Rectal smooth muscle tissue (tissue), 1 donor: ENCODE results near the gene KRTAP26-1.

ENCODE experiments used
- H3K27ac ChIP-seq: one replicate; pipeline ENCODE4 v1.7.0; 2013; ENCODE audit warnings: low read depth, low read length, inconsistent platforms
- H3K27me3 ChIP-seq: one replicate; pipeline ENCODE4 v1.7.0; 2013; ENCODE audit warnings: low read length; ENCODE audit not compliant: control insufficient read depth, insufficient read depth
- H3K36me3 ChIP-seq: one replicate; pipeline ENCODE4 v1.7.0; 2013; ENCODE audit warnings: low read length; ENCODE audit not compliant: control insufficient read depth, insufficient read depth
- H3K4me1 ChIP-seq: one replicate; pipeline ENCODE4 v1.7.0; 2013; ENCODE audit warnings: low read length; ENCODE audit not compliant: control insufficient read depth, insufficient read depth
- H3K4me3 ChIP-seq: one replicate; pipeline ENCODE4 v1.7.0; 2013; ENCODE audit warnings: low read length
- H3K9ac ChIP-seq: one replicate; pipeline ENCODE4 v1.7.0; 2013; ENCODE audit warnings: low read length

KRTAP26-1 gene

DNA sequence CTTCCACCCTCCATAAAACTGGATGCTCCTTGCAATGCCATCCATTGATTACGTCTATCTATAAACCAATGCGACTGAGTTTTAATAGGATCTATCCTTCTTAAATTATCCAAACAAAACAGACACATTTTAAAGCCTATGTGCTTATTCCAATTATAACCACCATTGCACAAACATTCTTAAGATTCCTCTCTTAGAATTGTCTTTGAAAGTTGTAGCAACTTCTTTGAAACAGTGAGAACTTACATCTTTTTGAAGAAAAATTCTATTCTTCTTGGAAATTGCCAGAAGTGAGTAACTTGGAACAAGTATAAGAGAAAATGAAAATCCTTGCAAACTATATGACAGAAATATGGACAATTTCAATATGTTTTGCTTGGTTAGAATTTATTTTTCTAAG, at the start of gene KRTAP26-1:
Gene KRTAP26-1, minus strand, starts transcription at position 101 of the 400 bp plus-strand sequence. CDS start 280 bp downstream, outside the sequence.
- no peaks in the 10 kb centered on the region for H3K36me3 ChIP-seq
- no peaks in the 10 kb centered on the region for H3K4me1 ChIP-seq
- H3K27me3 ChIP-seq = no peaks in the 10 kb centered on the region
- H3K9ac ChIP-seq = no peak within 1 kb of the TSS
- no peak within 1 kb of the TSS for H3K27ac ChIP-seq
- no peak within 1 kb of the TSS for H3K4me3 ChIP-seq

DNA sequence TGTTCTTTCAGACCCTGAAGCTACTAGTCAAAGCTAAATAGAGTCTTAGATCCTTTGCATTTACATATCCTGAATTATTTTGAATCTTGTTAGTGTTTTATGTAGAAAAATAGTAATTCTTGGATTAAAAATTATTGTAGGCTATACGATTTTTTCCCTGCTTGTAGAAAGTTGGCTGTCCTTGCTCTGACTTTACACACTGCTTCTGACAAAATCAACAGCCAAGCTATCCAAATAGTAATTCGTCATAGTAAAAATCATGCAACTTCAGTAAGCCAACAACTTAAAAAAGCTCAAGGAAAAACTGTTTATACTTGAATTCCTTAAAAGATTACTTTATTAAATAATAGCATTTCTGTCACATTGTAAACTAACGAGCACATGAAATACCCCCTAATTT, 35.8 kb upstream of the KRTAP26-1 start:
- H3K9ac ChIP-seq = no peak overlapping the region
- no peaks in the 10 kb centered on the region for H3K27me3 ChIP-seq

GRCh38 chr21:30354308-30355005, 34.3 kb upstream of the KRTAP26-1 start:
- Histone ChIP-seq H3K4me3 (no peak overlapping the region), H3K27ac (no peak overlapping the region), H3K4me1 (no peaks in the 10 kb centered on the region), H3K9ac (no peak overlapping the region), H3K36me3 (no peaks in the 10 kb centered on the region), H3K27me3 (no peaks in the 10 kb centered on the region)

More for the DNA sequence above, 35.8 kb upstream of the KRTAP26-1 start:
- Histone ChIP-seq H3K4me3 (no peak overlapping the region), H3K36me3 (no peaks in the 10 kb centered on the region), H3K27ac (no peak overlapping the region), H3K4me1 (no peaks in the 10 kb centered on the region)

GRCh38 chr21:30351534-30351933, 31.4 kb upstream of the KRTAP26-1 start:
- Histone ChIP-seq H3K4me1 (no peaks in the 10 kb centered on the region), H3K27ac (no peak overlapping the region), H3K4me3 (no peak overlapping the region), H3K9ac (no peak overlapping the region), H3K27me3 (no peaks in the 10 kb centered on the region), H3K36me3 (no peaks in the 10 kb centered on the region)

GRCh38 chr21:30349572-30349971, 29.5 kb upstream of the KRTAP26-1 start:
- no peaks in the 10 kb centered on the region for H3K27me3 ChIP-seq
- no peak overlapping the region for H3K27ac ChIP-seq
- no peaks in the 10 kb centered on the region for H3K36me3 ChIP-seq
- no peak overlapping the region for H3K4me3 ChIP-seq
- H3K4me1 ChIP-seq = no peaks in the 10 kb centered on the region
- H3K9ac ChIP-seq = no peak overlapping the region

DNA sequence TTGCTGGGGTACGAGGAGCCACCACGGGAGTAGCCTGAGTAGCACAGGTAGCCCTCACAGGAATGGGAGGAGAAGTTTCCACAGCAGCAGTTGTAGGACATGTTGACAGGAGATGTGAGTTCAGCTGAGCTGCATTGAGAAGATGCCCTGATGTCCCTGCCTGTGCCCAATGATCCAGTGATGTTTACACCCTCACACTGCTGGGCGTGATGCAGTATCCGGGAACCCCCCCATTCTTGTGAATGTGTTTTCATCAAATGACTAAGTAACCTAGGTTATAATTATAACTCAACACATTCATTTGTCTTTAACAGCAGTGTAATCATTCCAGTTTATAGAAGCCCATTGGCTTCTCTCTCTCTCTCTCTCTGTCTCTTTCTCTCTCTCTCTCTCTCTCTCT, 28.4 kb upstream of the KRTAP26-1 start, which contains the start of gene KRTAP23-1:
Gene KRTAP23-1, minus strand, starts transcription at position 101 of the 400 bp plus-strand sequence. Its CDS starts 0 bp downstream, at position 101.
- Histone ChIP-seq H3K4me3 (no peak within 1 kb of the TSS), H3K36me3 (no peaks in the 10 kb centered on the region), H3K4me1 (no peaks in the 10 kb centered on the region), H3K27me3 (no peaks in the 10 kb centered on the region), H3K27ac (no peak within 1 kb of the TSS), H3K9ac (no peak within 1 kb of the TSS)

- Histone ChIP-seq H3K9ac (no peak overlapping the region), H3K36me3 (no peaks in the 10 kb centered on the region), H3K4me3 (no peak overlapping the region), H3K27me3 (no peaks in the 10 kb centered on the region), H3K4me1 (no peaks in the 10 kb centered on the region), H3K27ac (no peak overlapping the region)
Measured at GRCh38 chr21:30345014-30345413, 24.9 kb upstream of the KRTAP26-1 start.

DNA sequence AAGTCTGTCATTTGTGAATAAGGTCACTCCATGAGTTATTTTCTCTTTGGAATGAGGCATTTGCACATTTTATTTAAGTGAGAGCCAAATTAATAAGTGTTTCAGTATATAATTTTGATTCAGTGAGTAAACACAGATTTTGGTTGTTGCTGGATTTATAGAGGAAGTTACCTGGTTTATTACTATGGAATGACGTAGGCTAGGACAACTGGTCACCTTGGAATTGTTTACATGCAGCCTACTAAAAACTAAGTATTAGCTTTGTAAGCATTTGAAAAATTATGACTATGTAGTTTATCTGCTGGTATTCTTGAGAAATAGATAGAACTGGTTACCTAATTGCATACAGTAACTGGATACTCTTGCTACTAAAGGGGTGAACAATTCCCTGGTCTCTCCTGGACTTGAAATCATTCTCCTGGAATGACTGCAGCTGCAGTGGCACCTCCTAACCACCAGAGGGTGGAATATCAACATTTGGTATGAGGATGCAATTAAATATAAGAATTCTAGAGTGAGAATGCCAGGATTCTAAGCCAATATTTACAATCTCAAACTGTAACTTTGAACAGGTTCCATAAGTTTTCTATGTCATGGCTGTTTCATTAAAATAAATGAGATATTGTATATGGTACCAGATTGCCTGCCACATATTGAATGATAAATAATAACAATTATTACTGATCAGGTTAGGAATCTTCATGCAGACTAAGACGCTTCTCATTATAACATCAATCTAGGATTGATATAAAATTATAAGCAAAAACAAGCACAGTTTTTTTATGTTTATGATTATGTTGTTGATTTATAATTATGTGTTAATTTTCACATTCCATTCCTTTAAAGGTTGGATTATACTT, 20.8 kb upstream of the KRTAP26-1 start:
- H3K27me3 ChIP-seq = no peaks in the 10 kb centered on the region
- H3K9ac ChIP-seq = no peak overlapping the region
- H3K4me1 ChIP-seq = no peaks in the 10 kb centered on the region
- no peak overlapping the region for H3K27ac ChIP-seq
- H3K36me3 ChIP-seq = no peaks in the 10 kb centered on the region
- H3K4me3 ChIP-seq = no peak overlapping the region

- H3K36me3 ChIP-seq = no peaks in the 10 kb centered on the region
- no peak overlapping the region for H3K27ac ChIP-seq
- no peak overlapping the region for H3K4me3 ChIP-seq
- H3K27me3 ChIP-seq = no peaks in the 10 kb centered on the region
- H3K4me1 ChIP-seq = no peaks in the 10 kb centered on the region
- H3K9ac ChIP-seq = no peak overlapping the region
Measured at GRCh38 chr21:30338717-30339116, 18.6 kb upstream of the KRTAP26-1 start.

GRCh38 chr21:30337772-30338171, 17.7 kb upstream of the KRTAP26-1 start:
- Histone ChIP-seq H3K27me3 (no peaks in the 10 kb centered on the region), H3K9ac (no peak overlapping the region), H3K4me1 (no peaks in the 10 kb centered on the region), H3K4me3 (no peak overlapping the region), H3K36me3 (no peaks in the 10 kb centered on the region), H3K27ac (no peak overlapping the region)

DNA sequence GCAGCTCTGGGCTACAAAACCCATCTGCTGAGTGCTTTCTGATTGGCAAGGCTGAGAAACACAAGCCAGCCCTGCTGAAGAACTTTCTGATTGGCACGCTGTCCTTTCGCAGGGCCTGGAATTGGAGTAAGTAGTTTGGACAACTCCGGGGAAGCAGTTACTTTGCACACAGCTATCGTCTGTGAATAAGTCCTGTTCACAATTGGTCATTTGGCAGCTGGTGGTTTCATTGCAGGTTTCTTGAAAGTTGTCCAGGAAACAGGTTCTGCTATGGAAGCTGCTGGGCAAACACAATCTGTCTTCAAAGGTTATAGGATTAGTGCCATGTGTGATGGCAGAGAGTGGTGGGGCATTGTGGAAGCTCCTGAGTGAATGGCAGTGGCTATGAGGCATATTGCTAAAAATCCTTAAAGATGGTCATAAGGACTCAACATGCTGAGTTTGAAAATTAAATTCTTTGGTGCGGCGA, 17.2 kb upstream of the KRTAP26-1 start, which contains the start of gene KRTAP27-1:
Gene KRTAP27-1, minus strand, starts transcription at position 419 of the 469 bp plus-strand sequence. Its CDS starts 26 bp downstream, at position 393.
- Histone ChIP-seq H3K27ac (no peak within 1 kb of the TSS), H3K9ac (no peak within 1 kb of the TSS), H3K4me1 (no peaks in the 10 kb centered on the region), H3K27me3 (no peaks in the 10 kb centered on the region), H3K4me3 (no peak within 1 kb of the TSS), H3K36me3 (no peaks in the 10 kb centered on the region)

DNA sequence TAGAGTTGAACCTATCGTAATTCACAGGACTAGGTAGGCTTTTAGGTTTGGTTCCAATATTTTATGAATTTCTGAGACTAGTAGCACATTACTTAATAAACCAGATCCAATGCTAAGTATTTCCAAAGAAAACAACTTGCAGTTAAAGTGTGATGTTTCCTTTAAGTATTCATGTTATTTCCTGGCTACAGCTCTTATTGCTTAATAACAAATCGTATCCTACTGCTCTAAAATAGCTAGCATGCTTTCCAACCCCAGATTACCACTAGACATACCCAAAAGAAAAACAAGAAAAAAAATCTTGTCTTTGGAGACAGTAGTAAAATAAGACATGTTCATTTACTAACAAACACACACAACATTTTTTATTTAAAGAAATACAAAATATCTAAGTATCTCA, 16.5 kb upstream of the KRTAP26-1 start:
- no peaks in the 10 kb centered on the region for H3K36me3 ChIP-seq
- no peaks in the 10 kb centered on the region for H3K27me3 ChIP-seq
- no peak overlapping the region for H3K9ac ChIP-seq
- no peaks in the 10 kb centered on the region for H3K4me1 ChIP-seq
- no peak overlapping the region for H3K4me3 ChIP-seq
- H3K27ac ChIP-seq = no peak overlapping the region
